ENCODE data around the gene LEMD1. TPM values are rescaled to one million over a fixed set of nuclear protein-coding genes. Genes with fewer than 3 reads are reported as not detected.

Gene LEMD1
- total RNA-seq, 2 donors from 2014 or later = not detected

- no peak for TF ChIP-seq CTCF (IDR thresholded peaks at IDR 0.05)
- peaks cover 0 to 12% of the 10 kb centered on the region in 2 donors for H3K4me1 ChIP-seq (ENCODE audit: control insufficient read depth in 1 of 2, low read depth in 2 of 2)
- no peaks in the 10 kb centered on the region for H3K9me3 ChIP-seq
- H3K27me3 ChIP-seq (replicated peaks; ENCODE audit: insufficient read depth) = no peaks in the 10 kb centered on the region
- no peak for DNase-seq (ENCODE audit: low spot score)
- no peak overlapping the region for H3K27ac ChIP-seq
- H3K36me3 ChIP-seq = no peaks in the 10 kb centered on the region
- no peak for ATAC-seq (ENCODE audit: insufficient number of reproducible peaks, low FRiP score, low read depth)
- H3K4me3 ChIP-seq = no peak overlapping the region
Measured at GRCh38 chr1:205446828-205447227, 25.0 kb upstream of the LEMD1 start.

- Histone ChIP-seq H3K27ac (no peak overlapping the region), H3K4me1 (ENCODE audit: control insufficient read depth in 1 of 2, low read depth in 2 of 2) (peaks cover 3 to 12% of the 10 kb centered on the region in 2 donors)
- DNase-seq (ENCODE audit: low spot score) = no peak
Measured at GRCh38 chr1:205445646-205445935, 23.7 kb upstream of the LEMD1 start.

GRCh38 chr1:205444931-205445645, 23.2 kb upstream of the LEMD1 start:
- DNase-seq (ENCODE audit: low spot score) (peak; percentile 46), ATAC-seq (ENCODE audit: insufficient number of reproducible peaks, low FRiP score, low read depth) (no peak)
- Histone ChIP-seq H3K36me3 (no peaks in the 10 kb centered on the region), H3K4me3 (peak overlapping the region; percentile 67), H3K4me1 (ENCODE audit: control insufficient read depth in 1 of 2, low read depth in 2 of 2) (peaks cover 3 to 12% of the 10 kb centered on the region in 2 donors), H3K27me3 (replicated peaks; ENCODE audit: insufficient read depth) (no peaks in the 10 kb centered on the region), H3K9me3 (no peaks in the 10 kb centered on the region), H3K27ac (no peak overlapping the region)
- no peak for TF ChIP-seq CTCF (IDR thresholded peaks at IDR 0.05)

More at GRCh38 chr1:205445646-205445935, 23.7 kb upstream of the LEMD1 start:
- ATAC-seq (ENCODE audit: insufficient number of reproducible peaks, low FRiP score, low read depth) = no peak
- TF ChIP-seq CTCF (IDR thresholded peaks at IDR 0.05) = no peak
- Histone ChIP-seq H3K4me3 (no peak overlapping the region), H3K36me3 (no peaks in the 10 kb centered on the region), H3K27me3 (replicated peaks; ENCODE audit: insufficient read depth) (no peaks in the 10 kb centered on the region), H3K9me3 (no peaks in the 10 kb centered on the region)

GRCh38 chr1:205444300-205444930, 22.6 kb upstream of the LEMD1 start:
- DNase-seq (ENCODE audit: low spot score) = no peak
- no peak for ATAC-seq (ENCODE audit: insufficient number of reproducible peaks, low FRiP score, low read depth)

More at GRCh38 chr1:205444300-205444930, 22.6 kb upstream of the LEMD1 start:
- Histone ChIP-seq H3K36me3 (no peaks in the 10 kb centered on the region), H3K9me3 (no peaks in the 10 kb centered on the region), H3K27me3 (replicated peaks; ENCODE audit: insufficient read depth) (no peaks in the 10 kb centered on the region), H3K4me3 (peak overlapping the region; percentile 67), H3K27ac (no peak overlapping the region), H3K4me1 (ENCODE audit: control insufficient read depth in 1 of 2, low read depth in 2 of 2) (peaks cover 3 to 13% of the 10 kb centered on the region in 2 donors)
- no peak for TF ChIP-seq CTCF (IDR thresholded peaks at IDR 0.05)

All from thoracic aorta (tissue), 2 donors.